ENCODE data around the gene TYW1. TPM values are rescaled to one million over a fixed set of nuclear protein-coding genes. Genes with fewer than 3 reads are reported as not detected.
"Not testable (repeated sequence)": the region's sequence is repeated elsewhere in the genome, so short reads cannot be mapped to it uniquely, and the experiment has no call there.

The TYW1 gene
- total RNA-seq, 3 donors from 2014 or later, result 21.5 to 30.3 (median 26.3) TPM

GRCh38 chr7:67226967-67227366, 230.3 kb downstream of the TYW1 start:
- H3K9me3 Mint-ChIP-seq; DNase-seq; H3K4me1 Mint-ChIP-seq (ENCODE audit: low read depth); H3K27me3 Mint-ChIP-seq (ENCODE audit: low read depth); H3K4me3 Mint-ChIP-seq; ATAC-seq: not testable (repeated sequence)
- H3K36me3 Mint-ChIP-seq (ENCODE audit: insufficient read depth), result peaks cover 35% of the 10 kb centered on the region

GRCh38 chr7:67229018-67229417, 232.4 kb downstream of the TYW1 start:
- H3K4me1 Mint-ChIP-seq (ENCODE audit: low read depth), result not testable (repeated sequence)

GRCh38 chr7:67230029-67230428, 233.4 kb downstream of the TYW1 start:
- H3K9me3 Mint-ChIP-seq, result not testable (repeated sequence)

More at GRCh38 chr7:67229018-67229417, 232.4 kb downstream of the TYW1 start:
- H3K27me3 Mint-ChIP-seq (ENCODE audit: low read depth); ATAC-seq; H3K4me3 Mint-ChIP-seq; H3K9me3 Mint-ChIP-seq; DNase-seq: not testable (repeated sequence)
- H3K36me3 Mint-ChIP-seq (ENCODE audit: insufficient read depth), result peaks cover 29% of the 10 kb centered on the region

GRCh38 chr7:67233506-67233905, 236.9 kb downstream of the TYW1 start:
- not testable (repeated sequence) for DNase-seq; H3K4me1 Mint-ChIP-seq (ENCODE audit: low read depth); H3K27me3 Mint-ChIP-seq (ENCODE audit: low read depth); ATAC-seq; H3K4me3 Mint-ChIP-seq; H3K9me3 Mint-ChIP-seq
- H3K36me3 Mint-ChIP-seq (ENCODE audit: insufficient read depth), result peaks cover 23% of the 10 kb centered on the region

More at GRCh38 chr7:67230029-67230428, 233.4 kb downstream of the TYW1 start:
- not testable (repeated sequence) for H3K4me3 Mint-ChIP-seq; H3K4me1 Mint-ChIP-seq (ENCODE audit: low read depth); ATAC-seq; H3K27me3 Mint-ChIP-seq (ENCODE audit: low read depth); DNase-seq
- H3K36me3 Mint-ChIP-seq (ENCODE audit: insufficient read depth), result peaks cover 24% of the 10 kb centered on the region

- not testable (repeated sequence) for H3K4me1 Mint-ChIP-seq (ENCODE audit: low read depth); H3K9me3 Mint-ChIP-seq; H3K27me3 Mint-ChIP-seq (ENCODE audit: low read depth); ATAC-seq; H3K4me3 Mint-ChIP-seq; DNase-seq
- H3K36me3 Mint-ChIP-seq (ENCODE audit: insufficient read depth), result peaks cover 20% of the 10 kb centered on the region
Measured at GRCh38 chr7:67236216-67236615, 239.6 kb downstream of the TYW1 start.

GRCh38 chr7:67242871-67243270, 246.2 kb downstream of the TYW1 start:
- not testable (repeated sequence) for H3K4me3 Mint-ChIP-seq; H3K4me1 Mint-ChIP-seq (ENCODE audit: low read depth); H3K9me3 Mint-ChIP-seq; DNase-seq; H3K27me3 Mint-ChIP-seq (ENCODE audit: low read depth); ATAC-seq
- peaks cover 17% of the 10 kb centered on the region for H3K36me3 Mint-ChIP-seq (ENCODE audit: insufficient read depth)

- DNase-seq; H3K27me3 Mint-ChIP-seq (ENCODE audit: low read depth); ATAC-seq; H3K4me1 Mint-ChIP-seq (ENCODE audit: low read depth); H3K4me3 Mint-ChIP-seq: not testable (repeated sequence)
- H3K9me3 Mint-ChIP-seq, result peaks cover 13% of the 10 kb centered on the region
- peaks cover 21% of the 10 kb centered on the region for H3K36me3 Mint-ChIP-seq (ENCODE audit: insufficient read depth)
Measured at GRCh38 chr7:67248364-67248763, 251.7 kb downstream of the TYW1 start.

- DNase-seq (no peak), ATAC-seq (no peak)
- Mint-ChIP-seq H3K36me3 (ENCODE audit: insufficient read depth) (peaks cover 18% of the 10 kb centered on the region), H3K4me3 (no peak overlapping the region), H3K4me1 (ENCODE audit: low read depth) (no peaks in the 10 kb centered on the region), H3K27me3 (ENCODE audit: low read depth) (no peaks in the 10 kb centered on the region), H3K9me3 (peaks cover 9% of the 10 kb centered on the region)
Measured at GRCh38 chr7:67251986-67252558, 255.4 kb downstream of the TYW1 start.

- H3K27me3 Mint-ChIP-seq (ENCODE audit: low read depth); DNase-seq; ATAC-seq; H3K4me1 Mint-ChIP-seq (ENCODE audit: low read depth); H3K9me3 Mint-ChIP-seq; H3K4me3 Mint-ChIP-seq: not testable (repeated sequence)
- peaks cover 13% of the 10 kb centered on the region for H3K36me3 Mint-ChIP-seq (ENCODE audit: insufficient read depth)
Measured at GRCh38 chr7:67255076-67255475, 258.4 kb downstream of the TYW1 start.

- H3K27me3 Mint-ChIP-seq (ENCODE audit: low read depth), result not testable (repeated sequence)
Measured at GRCh38 chr7:67257779-67258178, 261.1 kb downstream of the TYW1 start.

GRCh38 chr7:67259363-67259762, 262.7 kb downstream of the TYW1 start:
- H3K4me3 Mint-ChIP-seq; H3K27me3 Mint-ChIP-seq (ENCODE audit: low read depth); H3K4me1 Mint-ChIP-seq (ENCODE audit: low read depth); ATAC-seq; DNase-seq; H3K9me3 Mint-ChIP-seq: not testable (repeated sequence)
- H3K36me3 Mint-ChIP-seq (ENCODE audit: insufficient read depth), result peaks cover 15% of the 10 kb centered on the region

More at GRCh38 chr7:67257779-67258178, 261.1 kb downstream of the TYW1 start:
- H3K4me1 Mint-ChIP-seq (ENCODE audit: low read depth); H3K4me3 Mint-ChIP-seq; H3K9me3 Mint-ChIP-seq; ATAC-seq; DNase-seq: not testable (repeated sequence)
- peaks cover 14% of the 10 kb centered on the region for H3K36me3 Mint-ChIP-seq (ENCODE audit: insufficient read depth)

- H3K27me3 Mint-ChIP-seq (ENCODE audit: low read depth); H3K4me1 Mint-ChIP-seq (ENCODE audit: low read depth); ATAC-seq; H3K9me3 Mint-ChIP-seq; H3K4me3 Mint-ChIP-seq: not testable (repeated sequence)
- peak; percentile 11 for DNase-seq
- H3K36me3 Mint-ChIP-seq (ENCODE audit: insufficient read depth), result peaks cover 15% of the 10 kb centered on the region
Measured at GRCh38 chr7:67260166-67260586, 263.5 kb downstream of the TYW1 start.

- not testable (repeated sequence) for DNase-seq; H3K9me3 Mint-ChIP-seq; ATAC-seq; H3K4me1 Mint-ChIP-seq (ENCODE audit: low read depth); H3K27me3 Mint-ChIP-seq (ENCODE audit: low read depth); H3K4me3 Mint-ChIP-seq
- peaks cover 12% of the 10 kb centered on the region for H3K36me3 Mint-ChIP-seq (ENCODE audit: insufficient read depth)
Measured at GRCh38 chr7:67264000-67264399, 267.4 kb downstream of the TYW1 start.

- not testable (repeated sequence) for H3K9me3 Mint-ChIP-seq; H3K27me3 Mint-ChIP-seq (ENCODE audit: low read depth); ATAC-seq; H3K4me1 Mint-ChIP-seq (ENCODE audit: low read depth); H3K4me3 Mint-ChIP-seq; DNase-seq; H3K36me3 Mint-ChIP-seq (ENCODE audit: insufficient read depth)
Measured at GRCh38 chr7:67266070-67266469, 269.4 kb downstream of the TYW1 start.

- DNase-seq, result no peak
- Mint-ChIP-seq H3K27me3 (ENCODE audit: low read depth) (no peaks in the 10 kb centered on the region), H3K4me1 (ENCODE audit: low read depth) (no peaks in the 10 kb centered on the region), H3K4me3 (no peak overlapping the region), H3K9me3 (no peaks in the 10 kb centered on the region), H3K36me3 (ENCODE audit: insufficient read depth) (peaks cover 8% of the 10 kb centered on the region)
- ATAC-seq, result no peak
Measured at GRCh38 chr7:67267914-67268313, 271.3 kb downstream of the TYW1 start.

All from activated T-cell treated with anti-CD3 and anti-CD28 coated beads, Interleukin-2, amount 50 U/mL, for 4 hours (primary cell).